Fibroblast of the aortic adventitia (primary cell): ENCODE data around the gene ASAP3. TPM values are rescaled to one million over a fixed set of nuclear protein-coding genes. Genes with fewer than 3 reads are reported as not detected.

ENCODE experiments used
- DNase-seq: peaks from one replicate; pipeline ENCODE4 v3.0.0-alpha.2; 2010; ENCODE audit warnings: low read depth
- H3K4me3 ChIP-seq: 2 replicates; pipeline ENCODE4 v1.5.1; 2011; ENCODE audit warnings: low read depth, mild to moderate bottlenecking, control low read depth, low read length, moderate library complexity
- total RNA-seq: library from RNA; depleted of rRNA; stranded (reverse); fragments of >200 nt; gene quantifications from 2 replicates; pipeline ENCODE4 v1.2.3, GENCODE V29; 2012; ENCODE audit warnings: low replicate concordance
- TF ChIP-seq, protein P1 (sequence below): IDR thresholded peaks from 2 replicates; pipeline ENCODE4 v1.5.1; 2011; ENCODE audit warnings: mild to moderate bottlenecking, low read length, control low read depth, inconsistent platforms; ENCODE audit not compliant: insufficient read depth

ASAP3 gene
- total RNA-seq, 1 donor, result 46.9 TPM

DNA sequence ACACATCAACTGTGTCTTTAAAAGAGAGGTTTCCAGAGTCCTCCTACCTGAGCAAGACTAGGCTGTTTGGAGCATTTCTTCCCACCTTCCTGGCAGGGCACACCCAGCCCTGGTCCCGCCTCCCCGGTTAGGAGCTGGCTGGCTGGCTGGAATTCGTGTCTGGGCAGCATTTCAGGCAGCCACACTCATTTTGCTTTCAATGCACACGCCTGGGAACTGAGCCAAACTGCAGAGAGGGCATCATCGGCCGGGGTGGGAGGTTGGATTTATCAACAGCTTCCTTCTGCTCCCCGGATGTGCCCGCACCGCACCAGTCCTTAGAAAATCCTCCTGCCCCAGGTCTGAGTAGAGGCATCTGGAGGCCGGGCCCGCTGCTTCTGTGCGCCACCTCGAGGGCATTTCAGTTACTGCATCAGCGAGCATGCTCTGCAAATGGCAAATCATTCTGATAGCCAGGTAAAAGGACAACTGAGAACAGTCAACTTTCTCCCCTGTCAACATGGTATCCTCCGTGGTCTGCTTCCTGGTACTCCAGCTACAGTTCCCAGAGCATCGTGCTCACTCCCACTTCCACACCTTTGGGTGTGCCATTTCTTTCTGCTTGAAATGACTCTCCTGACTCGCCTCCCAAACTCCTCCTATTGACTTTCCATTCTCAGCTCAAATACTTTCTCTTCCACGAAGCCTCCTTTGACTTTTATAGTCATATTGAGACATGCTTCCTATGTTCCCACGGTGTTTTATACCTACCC lies 80.1 kb downstream of the ASAP3 start:
- DNase-seq, result peak; percentile 95

DNA sequence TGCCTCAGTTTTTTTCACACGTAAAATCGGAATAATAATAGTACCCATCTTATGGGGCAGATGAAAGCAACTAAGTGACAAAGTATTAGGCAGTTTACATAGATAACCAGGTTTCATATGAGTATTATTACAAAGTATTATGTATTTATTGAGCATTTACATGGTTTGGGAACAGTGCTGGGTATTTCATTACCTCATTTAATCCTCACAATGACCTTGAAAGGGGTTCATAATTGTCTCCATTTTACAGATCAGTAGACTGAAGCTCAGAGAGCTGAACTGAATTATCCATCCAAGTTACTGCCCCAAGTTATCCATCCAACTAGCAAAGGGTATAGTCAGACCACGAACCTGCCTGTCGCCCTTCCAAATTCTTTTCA lies 80.6 kb downstream of the ASAP3 start:
- TF ChIP-seq, protein P1, sequence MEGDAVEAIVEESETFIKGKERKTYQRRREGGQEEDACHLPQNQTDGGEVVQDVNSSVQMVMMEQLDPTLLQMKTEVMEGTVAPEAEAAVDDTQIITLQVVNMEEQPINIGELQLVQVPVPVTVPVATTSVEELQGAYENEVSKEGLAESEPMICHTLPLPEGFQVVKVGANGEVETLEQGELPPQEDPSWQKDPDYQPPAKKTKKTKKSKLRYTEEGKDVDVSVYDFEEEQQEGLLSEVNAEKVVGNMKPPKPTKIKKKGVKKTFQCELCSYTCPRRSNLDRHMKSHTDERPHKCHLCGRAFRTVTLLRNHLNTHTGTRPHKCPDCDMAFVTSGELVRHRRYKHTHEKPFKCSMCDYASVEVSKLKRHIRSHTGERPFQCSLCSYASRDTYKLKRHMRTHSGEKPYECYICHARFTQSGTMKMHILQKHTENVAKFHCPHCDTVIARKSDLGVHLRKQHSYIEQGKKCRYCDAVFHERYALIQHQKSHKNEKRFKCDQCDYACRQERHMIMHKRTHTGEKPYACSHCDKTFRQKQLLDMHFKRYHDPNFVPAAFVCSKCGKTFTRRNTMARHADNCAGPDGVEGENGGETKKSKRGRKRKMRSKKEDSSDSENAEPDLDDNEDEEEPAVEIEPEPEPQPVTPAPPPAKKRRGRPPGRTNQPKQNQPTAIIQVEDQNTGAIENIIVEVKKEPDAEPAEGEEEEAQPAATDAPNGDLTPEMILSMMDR, result no peak
- DNase-seq, result no peak
- H3K4me3 ChIP-seq, result no peak overlapping the region

More for the DNA sequence above, 80.1 kb downstream of the ASAP3 start:
- H3K4me3 ChIP-seq, result no peak overlapping the region
- TF ChIP-seq, protein P1, result peak; percentile 97

DNA sequence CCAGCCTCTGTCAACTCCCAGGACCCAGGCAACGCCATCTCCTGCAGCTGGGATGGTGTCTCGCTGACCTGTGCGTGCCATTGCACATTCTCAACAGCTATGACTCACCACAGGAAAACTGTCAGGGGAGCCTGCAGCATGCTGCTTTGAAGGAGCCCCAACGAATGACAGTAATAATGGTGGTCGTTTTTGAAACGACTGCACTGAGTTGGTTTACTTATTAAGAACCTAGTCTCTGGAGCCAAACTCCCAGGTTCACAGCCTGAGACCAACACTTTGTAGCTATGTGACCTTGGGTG lies 81.0 kb downstream of the ASAP3 start:
- TF ChIP-seq, protein P1, result no peak

DNA sequence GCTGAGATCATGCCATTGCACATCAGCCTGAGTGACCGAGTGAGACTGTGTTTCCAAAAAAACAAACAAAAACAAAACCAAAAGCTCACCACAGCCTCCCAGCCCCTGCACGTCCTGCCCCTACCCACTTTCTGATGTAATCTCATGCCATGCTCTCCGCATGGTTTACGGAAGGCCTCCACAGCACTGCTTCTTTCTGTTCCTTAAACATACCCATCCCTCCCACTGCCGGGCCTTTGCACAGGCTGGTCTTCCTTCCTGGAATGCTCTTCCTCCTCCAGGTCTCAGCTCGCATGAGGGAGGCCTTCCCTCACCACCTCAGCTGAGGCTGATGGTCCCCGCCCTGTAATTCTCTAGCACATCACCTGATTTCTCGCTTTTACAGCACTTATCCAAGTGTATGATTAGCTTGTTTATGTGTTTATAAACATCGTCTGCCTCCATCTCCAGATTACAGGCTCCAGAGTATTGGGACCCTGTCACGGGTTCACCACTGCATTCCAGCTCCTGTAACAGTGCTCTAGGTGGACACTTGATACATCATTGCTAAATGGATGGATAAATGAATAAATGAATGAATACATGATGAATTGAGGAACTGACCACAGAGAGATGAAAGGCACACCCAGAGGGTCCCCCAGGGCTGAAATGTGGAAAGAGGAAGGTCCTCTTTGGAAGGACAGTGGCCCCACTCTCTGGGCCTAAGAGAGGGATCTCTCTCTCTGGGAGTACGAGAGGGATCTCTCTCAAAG lies 81.5 kb downstream of the ASAP3 start:
- TF ChIP-seq, protein P1, result no peak
- no peak for DNase-seq
- H3K4me3 ChIP-seq, result no peak overlapping the region

More for the DNA sequence above, 81.0 kb downstream of the ASAP3 start:
- no peak overlapping the region for H3K4me3 ChIP-seq
- DNase-seq, result peak; percentile 59

DNA sequence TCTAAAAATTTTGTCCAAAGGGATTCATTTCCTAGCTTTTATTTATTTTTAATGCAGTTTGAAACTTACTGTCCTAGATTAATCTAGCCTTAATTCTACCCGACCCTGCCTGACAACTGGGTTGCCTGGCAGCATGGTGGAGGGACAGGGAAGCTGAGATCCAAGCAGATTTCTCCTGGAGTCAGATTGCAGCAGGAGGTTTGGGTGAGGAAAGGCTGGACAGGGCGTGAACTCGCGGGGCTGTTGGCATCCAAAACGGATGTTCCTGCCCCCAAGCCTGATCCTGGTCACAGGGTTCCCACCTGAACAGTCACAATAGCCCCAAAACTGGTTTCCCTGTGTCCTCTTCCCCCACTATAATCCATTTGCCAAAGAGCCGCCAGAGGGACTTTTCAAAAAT lies 82.7 kb downstream of the ASAP3 start:
- TF ChIP-seq, protein P1, result no peak

DNA sequence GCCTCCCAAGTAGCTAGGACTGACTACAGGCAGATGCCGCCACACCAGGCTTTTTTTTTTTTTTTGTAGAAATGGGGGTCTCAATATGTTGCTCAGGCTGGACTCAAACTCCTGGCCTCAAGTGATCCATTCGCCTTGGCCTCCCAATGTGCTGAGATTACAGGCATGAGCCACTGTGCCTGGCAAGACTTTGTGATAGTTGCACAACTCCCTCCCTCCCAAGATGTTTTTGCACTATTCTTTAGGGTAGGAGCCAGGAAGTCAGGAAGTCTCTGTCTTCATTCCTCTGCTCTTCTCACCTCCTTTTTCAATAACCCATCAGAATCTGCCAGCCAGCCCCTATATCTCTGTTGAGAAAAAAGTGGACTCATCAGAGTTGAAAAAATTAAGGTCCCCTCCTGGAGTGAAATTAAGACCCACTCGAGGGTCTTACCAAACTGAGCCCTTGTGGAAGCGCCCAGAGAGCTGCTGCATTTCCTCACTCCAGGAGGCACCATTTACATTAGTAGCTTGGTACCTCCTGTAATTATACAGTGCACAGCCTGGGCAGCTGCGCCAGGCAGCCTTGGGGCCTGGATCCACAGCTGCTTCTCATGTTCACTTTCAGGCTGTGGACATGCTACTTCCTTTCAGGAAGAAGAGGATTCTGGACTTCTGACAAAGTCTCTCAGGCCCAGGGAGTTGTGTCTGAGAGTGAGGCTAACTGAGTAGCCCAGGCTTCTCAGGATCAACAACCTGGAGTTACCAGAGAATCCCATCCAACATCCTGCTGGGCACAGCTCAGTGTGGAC lies 83.5 kb downstream of the ASAP3 start:
- TF ChIP-seq, protein P1, result no peak
- DNase-seq, result peak; percentile 82
- no peak overlapping the region for H3K4me3 ChIP-seq

More for the DNA sequence above, 82.7 kb downstream of the ASAP3 start:
- H3K4me3 ChIP-seq, result no peak overlapping the region
- DNase-seq, result no peak
